ENCODE measurements around the gene KDM1A.

GRCh38 chr1:23084880-23085279 lies 65.6 kb downstream of the KDM1A start:
- TF ChIP-seq CTCF (IDR thresholded peaks at IDR 0.05): no peak
- TF ChIP-seq POLR2A (IDR thresholded peaks at IDR 0.05): no peak
